ENCODE measurements around the gene PHRF1.
"Not testable (repeated sequence)": the region's sequence is repeated elsewhere in the genome, so short reads cannot be mapped to it uniquely, and the experiment has no call there.

Gene PHRF1

GRCh38 chr11:636511-637332 lies 60.5 kb downstream of the PHRF1 start, which contains the start of gene DRD4:
Gene DRD4 (plus strand): TSS chr11:637269. CDS start chr11:637305, 36 bp downstream.
- DNase-seq, result peak in 1 of 2 experiments; percentile 20

GRCh38 chr11:637333-637592 lies 61.0 kb downstream of the PHRF1 start:
- no peak for DNase-seq

GRCh38 chr11:637593-638521 lies 61.6 kb downstream of the PHRF1 start:
- peak in 1 of 2 experiments; percentile 32 for DNase-seq

- DNase-seq, result no peak
These were observed 62.5 kb downstream of the PHRF1 start for GRCh38 chr11:638631-639331.

- peak in 1 of 2 experiments; percentile 37 for DNase-seq
These were observed 63.2 kb downstream of the PHRF1 start for GRCh38 chr11:639332-639955.

GRCh38 chr11:640021-640706 lies 63.9 kb downstream of the PHRF1 start:
- DNase-seq, result peak in 1 of 2 experiments; percentile 32

GRCh38 chr11:641806-642370 lies 65.6 kb downstream of the PHRF1 start:
- DNase-seq, result peak in 1 of 2 experiments; percentile 21

- DNase-seq, result no peak
These were observed 67.1 kb downstream of the PHRF1 start for GRCh38 chr11:643366-643765.

GRCh38 chr11:643849-644738 lies 67.8 kb downstream of the PHRF1 start:
- no peak for DNase-seq

- no peak for DNase-seq
These were observed 69.3 kb downstream of the PHRF1 start for GRCh38 chr11:645536-645935.

GRCh38 chr11:646214-646613 lies 69.9 kb downstream of the PHRF1 start:
- no peak for DNase-seq

- DNase-seq, result not testable (repeated sequence)
These were observed 71.4 kb downstream of the PHRF1 start for GRCh38 chr11:647672-648158.

GRCh38 chr11:650482-650881 lies 74.2 kb downstream of the PHRF1 start:
- no peak for DNase-seq

GRCh38 chr11:653136-653535 lies 76.9 kb downstream of the PHRF1 start:
- DNase-seq, result not testable (repeated sequence)

GRCh38 chr11:653837-654236 lies 77.6 kb downstream of the PHRF1 start:
- no peak for DNase-seq

- DNase-seq, result not testable (repeated sequence)
These were observed 78.2 kb downstream of the PHRF1 start for GRCh38 chr11:654444-654843.

- no peak for DNase-seq
These were observed 78.9 kb downstream of the PHRF1 start for GRCh38 chr11:655036-655726.

GRCh38 chr11:656426-656825 lies 80.2 kb downstream of the PHRF1 start:
- DNase-seq, result no peak

GRCh38 chr11:656866-657265 lies 80.6 kb downstream of the PHRF1 start:
- no peak for DNase-seq

GRCh38 chr11:657691-658126 lies 81.4 kb downstream of the PHRF1 start:
- DNase-seq, result no peak

Data from activated T-cell treated with anti-CD3 and anti-CD28 coated beads, Interleukin-2, amount 50 U/mL, for 48 hours (primary cell).